Endodermal cell (in vitro differentiated cells): ENCODE results near the gene DSCAML1. TPM values are rescaled to one million over a fixed set of nuclear protein-coding genes. Genes with fewer than 3 reads are reported as not detected.

Experiments
- DNase-seq: peaks from one replicate; pipeline ENCODE4 v3.0.0-alpha.2; 2017
- H3K27ac ChIP-seq: 2 replicates; pipeline ENCODE4 v1.5.1; 2013; ENCODE audit warnings: mild to moderate bottlenecking, low read depth, low read length, moderate library complexity
- H3K27me3 ChIP-seq: 2 replicates; pipeline ENCODE4 v1.6.1; 2013; ENCODE audit warnings: mild to moderate bottlenecking, low read length, moderate library complexity; ENCODE audit not compliant: insufficient read depth, control insufficient read depth, poor library complexity, severe bottlenecking
- H3K36me3 ChIP-seq: 2 replicates; pipeline ENCODE4 v1.7.0; 2013; ENCODE audit warnings: mild to moderate bottlenecking, low read length, moderate library complexity; ENCODE audit not compliant: control insufficient read depth, insufficient read depth
- H3K4me1 ChIP-seq: one replicate; pipeline ENCODE4 v1.7.0; 2013; ENCODE audit warnings: low read length; ENCODE audit not compliant: control insufficient read depth, insufficient read depth
- H3K4me3 ChIP-seq: 2 replicates; pipeline ENCODE4 v1.5.1; 2013; ENCODE audit warnings: mild to moderate bottlenecking, low read length, moderate library complexity
- H3K9ac ChIP-seq: 2 replicates; pipeline ENCODE4 v1.6.1; 2013; ENCODE audit warnings: mild to moderate bottlenecking, low read length, moderate library complexity; ENCODE audit not compliant: poor library complexity, severe bottlenecking; ENCODE audit errors: extremely low read depth
- H3K9me3 ChIP-seq: 2 replicates; pipeline ENCODE4 v1.6.1; 2013; ENCODE audit warnings: mild to moderate bottlenecking, low read length, moderate library complexity; ENCODE audit not compliant: control insufficient read depth
- H3K27ac Mint-ChIP-seq: 2 replicates; pipeline ENCODE4 v1.8.0; 2020; ENCODE audit warnings: mixed read lengths
- H3K27me3 Mint-ChIP-seq: 2 replicates; pipeline ENCODE4 v1.8.0; 2021; ENCODE audit warnings: mild to moderate bottlenecking, mixed read lengths; ENCODE audit not compliant: insufficient read depth
- H3K36me3 Mint-ChIP-seq: 2 replicates; pipeline ENCODE4 v1.8.0; 2020; ENCODE audit warnings: low read depth, mixed read lengths
- H3K4me1 Mint-ChIP-seq: 2 replicates; pipeline ENCODE4 v1.8.0; 2020; ENCODE audit warnings: mixed read lengths
- H3K4me3 Mint-ChIP-seq: 2 replicates; pipeline ENCODE4 v1.8.0; 2020; ENCODE audit warnings: mild to moderate bottlenecking, moderate library complexity, mixed read lengths
- H3K9me3 Mint-ChIP-seq: 2 replicates; pipeline ENCODE4 v1.8.0; 2020; ENCODE audit warnings: mild to moderate bottlenecking, mixed read lengths
- WGBS, 2 experiments: methylation state at CpG; one replicate each; pipeline versions ENCODE4 v1.1.5 to v1.1.7; 2013; ENCODE audit warnings: missing lambda C conversion rate in 2 of 2, mixed read lengths in 1 of 2; ENCODE audit not compliant: insufficient coverage in 1 of 2, insufficient read length in 1 of 2; 5-methylcytosine and 5-hydroxymethylcytosine counted together
- total RNA-seq, 2 donors: library from RNA; stranded (reverse); fragmentation: NEBNext Ultra II Directional in 1 of 2; extraction: Animal tissue kit (Norgen Biotek cat#: 25700) in 1 of 2; gene quantifications; 2 replicates in 1 of 2; 3 replicates in 1 of 2; pipeline ENCODE4 v1.2.1, GENCODE V29; 2021
- TF ChIP-seq, protein P1 (sequence below): fragments of 200-600 bp; sonication (generic); conservative IDR thresholded peaks from 2 replicates; pipeline ENCODE4 v1.5.0; 2021; ENCODE audit warnings: antibody characterized with exemption, mild to moderate bottlenecking

DSCAML1 gene
- total RNA-seq, 2 donors from 2014 or later = 5.6 to 10.9 TPM

GRCh38 chr11:117684731-117685130, 112.3 kb downstream of the DSCAML1 start:
- DNase-seq = no peak
- peaks cover 19% of the 10 kb centered on the region for H3K4me1 ChIP-seq
- no peaks in the 10 kb centered on the region for H3K36me3 ChIP-seq
- 93 to 100% methylated on average over 2 to 4 of the region's 4 CpGs for WGBS, 2 experiments
- Mint-ChIP-seq H3K9me3 (no peaks in the 10 kb centered on the region), H3K4me1 (peaks cover 29% of the 10 kb centered on the region), H3K36me3 (no peaks in the 10 kb centered on the region), H3K4me3 (no peak overlapping the region), H3K27ac (no peak overlapping the region), H3K27me3 (peaks cover 11% of the 10 kb centered on the region)
- no peak overlapping the region for H3K9ac ChIP-seq
- no peak overlapping the region for H3K4me3 ChIP-seq
- H3K9me3 ChIP-seq = no peaks in the 10 kb centered on the region
- no peak overlapping the region for H3K27ac ChIP-seq
- no peaks in the 10 kb centered on the region for H3K27me3 ChIP-seq
- TF ChIP-seq, protein P1, sequence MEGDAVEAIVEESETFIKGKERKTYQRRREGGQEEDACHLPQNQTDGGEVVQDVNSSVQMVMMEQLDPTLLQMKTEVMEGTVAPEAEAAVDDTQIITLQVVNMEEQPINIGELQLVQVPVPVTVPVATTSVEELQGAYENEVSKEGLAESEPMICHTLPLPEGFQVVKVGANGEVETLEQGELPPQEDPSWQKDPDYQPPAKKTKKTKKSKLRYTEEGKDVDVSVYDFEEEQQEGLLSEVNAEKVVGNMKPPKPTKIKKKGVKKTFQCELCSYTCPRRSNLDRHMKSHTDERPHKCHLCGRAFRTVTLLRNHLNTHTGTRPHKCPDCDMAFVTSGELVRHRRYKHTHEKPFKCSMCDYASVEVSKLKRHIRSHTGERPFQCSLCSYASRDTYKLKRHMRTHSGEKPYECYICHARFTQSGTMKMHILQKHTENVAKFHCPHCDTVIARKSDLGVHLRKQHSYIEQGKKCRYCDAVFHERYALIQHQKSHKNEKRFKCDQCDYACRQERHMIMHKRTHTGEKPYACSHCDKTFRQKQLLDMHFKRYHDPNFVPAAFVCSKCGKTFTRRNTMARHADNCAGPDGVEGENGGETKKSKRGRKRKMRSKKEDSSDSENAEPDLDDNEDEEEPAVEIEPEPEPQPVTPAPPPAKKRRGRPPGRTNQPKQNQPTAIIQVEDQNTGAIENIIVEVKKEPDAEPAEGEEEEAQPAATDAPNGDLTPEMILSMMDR = no peak

DNA sequence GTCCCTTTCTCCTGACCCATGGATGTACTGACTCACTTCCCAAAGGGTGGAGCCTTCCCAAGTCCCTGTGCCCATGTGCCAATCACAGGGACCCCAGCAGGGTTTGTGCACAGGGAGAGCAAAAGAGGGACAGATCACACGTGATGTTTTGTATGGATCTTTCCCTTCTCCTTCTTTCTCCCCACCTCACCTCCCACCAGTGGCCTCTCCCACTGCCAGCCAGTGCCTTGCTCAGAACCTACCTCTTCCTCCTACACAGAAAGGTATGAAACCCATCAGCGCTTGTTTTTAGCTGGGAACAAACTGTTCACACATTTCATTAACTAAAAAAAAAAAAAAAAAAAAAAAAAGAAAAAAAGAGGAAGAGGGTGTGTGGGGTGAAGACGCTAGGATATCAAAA, 112.9 kb downstream of the DSCAML1 start:
- Histone ChIP-seq H3K27me3 (no peaks in the 10 kb centered on the region), H3K9ac (no peak overlapping the region), H3K9me3 (no peaks in the 10 kb centered on the region), H3K4me1 (peaks cover 23% of the 10 kb centered on the region), H3K4me3 (no peak overlapping the region), H3K27ac (no peak overlapping the region), H3K36me3 (no peaks in the 10 kb centered on the region)
- no peaks in the 10 kb centered on the region for H3K9me3 Mint-ChIP-seq
- TF ChIP-seq, protein P1 = no peak
- H3K4me1 Mint-ChIP-seq = peaks cover 34% of the 10 kb centered on the region
- no peak for DNase-seq
- peaks cover 11% of the 10 kb centered on the region for H3K27me3 Mint-ChIP-seq
- 100% methylated on average over 1 to 2 of the region's 3 CpGs for WGBS, 2 experiments
- H3K4me3 Mint-ChIP-seq = no peak overlapping the region
- H3K36me3 Mint-ChIP-seq = no peaks in the 10 kb centered on the region
- no peak overlapping the region for H3K27ac Mint-ChIP-seq

- Histone ChIP-seq H3K4me3 (no peak overlapping the region), H3K9ac (no peak overlapping the region), H3K27me3 (no peaks in the 10 kb centered on the region), H3K27ac (no peak overlapping the region), H3K4me1 (peaks cover 27% of the 10 kb centered on the region), H3K36me3 (no peaks in the 10 kb centered on the region), H3K9me3 (no peaks in the 10 kb centered on the region)
- 85% methylated on average over 1 of the region's 1 CpG; no CpG with 5 or more reads in 1 of the 2 experiments for WGBS, 2 experiments
- Mint-ChIP-seq H3K4me1 (peaks cover 55% of the 10 kb centered on the region), H3K27me3 (peaks cover 13% of the 10 kb centered on the region), H3K4me3 (no peak overlapping the region), H3K9me3 (no peaks in the 10 kb centered on the region), H3K36me3 (no peaks in the 10 kb centered on the region), H3K27ac (no peak overlapping the region)
- no peak for DNase-seq
- TF ChIP-seq, protein P1 = no peak
Measured at GRCh38 chr11:117681438-117681837, 115.6 kb downstream of the DSCAML1 start.
